HEK293 (cell line): ENCODE data around the gene C6orf58.

Experiments
- CTCF ChIP-seq: fragments of 450-650 bp; formaldehyde crosslinking; IDR thresholded peaks from 2 replicates; pipeline ENCODE4 v1.5.1; 2016; ENCODE audit warnings: missing biosample characterization, missing genetic modification characterization
- ZBTB1 ChIP-seq: fragments of 450-650 bp; formaldehyde crosslinking; IDR thresholded peaks from 2 replicates; pipeline ENCODE4 v1.5.1; 2016; ENCODE audit warnings: missing biosample characterization, missing genetic modification characterization
- ZIC2 ChIP-seq: fragments of 450-650 bp; formaldehyde crosslinking; IDR thresholded peaks from 2 replicates; pipeline ENCODE4 v1.5.1; 2016; ENCODE audit warnings: missing biosample characterization, missing genetic modification characterization
- ZNF274 ChIP-seq, 2 experiments: fragments of 200-500 bp in 1 of 2; fragments of 450-650 bp in 1 of 2; sonication (Bioruptor generic) in 1 of 2; formaldehyde crosslinking in 1 of 2; IDR thresholded peaks; 2 replicates each; pipeline versions ENCODE4 v1.5.1 to v1.6.1; 2014 to 2016; ENCODE audit warnings: borderline replicate concordance in 1 of 2, inconsistent platforms in 1 of 2, low read length in 1 of 2, missing biosample characterization in 1 of 2, missing genetic modification characterization in 1 of 2
- ZNF658 ChIP-seq: fragments of 450-650 bp; formaldehyde crosslinking; IDR thresholded peaks from 2 replicates; pipeline ENCODE4; 2016; ENCODE audit warnings: missing biosample characterization, missing genetic modification characterization
- ZNF830 ChIP-seq: fragments of 450-650 bp; IDR thresholded peaks from 2 replicates; pipeline ENCODE4 v1.5.0; 2018; ENCODE audit warnings: missing biosample characterization, missing genetic modification characterization, low read depth, mild to moderate bottlenecking, moderate library complexity
- TF ChIP-seq, protein P1 (sequence below): fragments of 450-650 bp; formaldehyde crosslinking; conservative IDR thresholded peaks from 2 replicates; pipeline ENCODE4 v1.5.1; 2016; ENCODE audit warnings: low read depth, missing biosample characterization, missing genetic modification characterization

GRCh38 chr6:127533736-127534135 lies 43.2 kb upstream of the C6orf58 start:
- TF ChIP-seq ZNF830 (tag by site-specific recombination) (no peak), ZIC2 (no peak), ZBTB1 (tag by site-specific recombination) (no peak), ZNF274 (IDR thresholded peaks at IDR 0.05; ENCODE audit: low read length) (no peak), ZNF274 (tag by site-specific recombination; IDR thresholded peaks at IDR 0.05; ENCODE audit: borderline replicate concordance) (no peak), ZNF658 (tag by site-specific recombination) (no peak), CTCF (no peak)
- TF ChIP-seq, protein P1, sequence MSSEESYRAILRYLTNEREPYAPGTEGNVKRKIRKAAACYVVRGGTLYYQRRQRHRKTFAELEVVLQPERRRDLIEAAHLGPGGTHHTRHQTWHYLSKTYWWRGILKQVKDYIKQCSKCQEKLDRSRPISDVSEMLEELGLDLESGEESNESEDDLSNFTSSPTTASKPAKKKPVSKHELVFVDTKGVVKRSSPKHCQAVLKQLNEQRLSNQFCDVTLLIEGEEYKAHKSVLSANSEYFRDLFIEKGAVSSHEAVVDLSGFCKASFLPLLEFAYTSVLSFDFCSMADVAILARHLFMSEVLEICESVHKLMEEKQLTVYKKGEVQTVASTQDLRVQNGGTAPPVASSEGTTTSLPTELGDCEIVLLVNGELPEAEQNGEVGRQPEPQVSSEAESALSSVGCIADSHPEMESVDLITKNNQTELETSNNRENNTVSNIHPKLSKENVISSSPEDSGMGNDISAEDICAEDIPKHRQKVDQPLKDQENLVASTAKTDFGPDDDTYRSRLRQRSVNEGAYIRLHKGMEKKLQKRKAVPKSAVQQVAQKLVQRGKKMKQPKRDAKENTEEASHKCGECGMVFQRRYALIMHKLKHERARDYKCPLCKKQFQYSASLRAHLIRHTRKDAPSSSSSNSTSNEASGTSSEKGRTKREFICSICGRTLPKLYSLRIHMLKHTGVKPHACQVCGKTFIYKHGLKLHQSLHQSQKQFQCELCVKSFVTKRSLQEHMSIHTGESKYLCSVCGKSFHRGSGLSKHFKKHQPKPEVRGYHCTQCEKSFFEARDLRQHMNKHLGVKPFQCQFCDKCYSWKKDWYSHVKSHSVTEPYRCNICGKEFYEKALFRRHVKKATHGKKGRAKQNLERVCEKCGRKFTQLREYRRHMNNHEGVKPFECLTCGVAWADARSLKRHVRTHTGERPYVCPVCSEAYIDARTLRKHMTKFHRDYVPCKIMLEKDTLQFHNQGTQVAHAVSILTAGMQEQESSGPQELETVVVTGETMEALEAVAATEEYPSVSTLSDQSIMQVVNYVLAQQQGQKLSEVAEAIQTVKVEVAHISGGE (tag by site-specific recombination), result no peak
